ENCODE data around the gene MSANTD4.

Gene MSANTD4

DNA sequence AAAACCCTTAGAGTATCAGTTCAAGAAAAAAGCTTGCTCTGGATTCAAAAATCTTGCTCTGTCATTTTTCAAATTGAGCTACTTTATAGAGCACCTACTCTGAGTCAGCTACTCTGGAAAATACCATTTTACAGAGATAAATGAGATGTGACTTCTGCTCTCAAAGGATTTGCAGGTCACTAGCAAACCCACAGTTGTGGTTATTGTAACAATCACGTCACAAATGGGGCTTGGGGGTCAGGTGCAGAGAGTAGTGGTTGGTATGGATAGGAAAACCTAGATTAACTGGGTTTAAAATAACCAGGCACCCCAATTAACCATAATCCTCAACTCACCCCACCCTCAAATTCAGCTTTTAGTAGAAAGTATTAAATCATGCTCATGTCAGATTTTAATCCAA is 52.3 kb downstream of the MSANTD4 start:
- H3K4me2 ChIP-seq (ENCODE audit: low read depth, low read length): no peak overlapping the region
- no peak for DNase-seq
- H2AFZ ChIP-seq (ENCODE audit: low read length): no peak overlapping the region
- no peak overlapping the region for H3K9ac ChIP-seq (ENCODE audit: low read length)
- H3F3A ChIP-seq (ENCODE audit: insufficient read depth, low read length): no peaks in the 10 kb centered on the region
- no peaks in the 10 kb centered on the region for H3K36me3 ChIP-seq (replicated peaks; ENCODE audit: insufficient read depth, low read length)
- no peaks in the 10 kb centered on the region for H3K27me3 ChIP-seq (replicated peaks; ENCODE audit: insufficient read depth, low read length)
- H3K9me3 ChIP-seq (replicated peaks; ENCODE audit: insufficient read depth, low read length): no peaks in the 10 kb centered on the region
- TF ChIP-seq, protein P1, sequence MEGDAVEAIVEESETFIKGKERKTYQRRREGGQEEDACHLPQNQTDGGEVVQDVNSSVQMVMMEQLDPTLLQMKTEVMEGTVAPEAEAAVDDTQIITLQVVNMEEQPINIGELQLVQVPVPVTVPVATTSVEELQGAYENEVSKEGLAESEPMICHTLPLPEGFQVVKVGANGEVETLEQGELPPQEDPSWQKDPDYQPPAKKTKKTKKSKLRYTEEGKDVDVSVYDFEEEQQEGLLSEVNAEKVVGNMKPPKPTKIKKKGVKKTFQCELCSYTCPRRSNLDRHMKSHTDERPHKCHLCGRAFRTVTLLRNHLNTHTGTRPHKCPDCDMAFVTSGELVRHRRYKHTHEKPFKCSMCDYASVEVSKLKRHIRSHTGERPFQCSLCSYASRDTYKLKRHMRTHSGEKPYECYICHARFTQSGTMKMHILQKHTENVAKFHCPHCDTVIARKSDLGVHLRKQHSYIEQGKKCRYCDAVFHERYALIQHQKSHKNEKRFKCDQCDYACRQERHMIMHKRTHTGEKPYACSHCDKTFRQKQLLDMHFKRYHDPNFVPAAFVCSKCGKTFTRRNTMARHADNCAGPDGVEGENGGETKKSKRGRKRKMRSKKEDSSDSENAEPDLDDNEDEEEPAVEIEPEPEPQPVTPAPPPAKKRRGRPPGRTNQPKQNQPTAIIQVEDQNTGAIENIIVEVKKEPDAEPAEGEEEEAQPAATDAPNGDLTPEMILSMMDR (IDR thresholded peaks at IDR 0.05; ENCODE audit: low read length): no peak
- TF ChIP-seq EZH2phosphoT487 (IDR thresholded peaks at IDR 0.05; ENCODE audit: low read length): no peak
- no peak for TF ChIP-seq EZH2 (optimal IDR thresholded peaks at IDR 0.05; ENCODE audit: low read depth, low read length)
- no peaks in the 10 kb centered on the region for H3K9me2 ChIP-seq (replicated peaks; ENCODE audit: insufficient read depth, low read length)
- H3K4me3 ChIP-seq (ENCODE audit: low read length): no peak overlapping the region
- no peaks in the 10 kb centered on the region for H3K4me1 ChIP-seq (ENCODE audit: low read length)
- H3K79me2 ChIP-seq (ENCODE audit: low read length): no peaks in the 10 kb centered on the region
- H4K20me1 ChIP-seq (ENCODE audit: insufficient read depth, low read length): no peaks in the 10 kb centered on the region
- H3K27ac ChIP-seq (ENCODE audit: low read length): no peak overlapping the region

- Histone ChIP-seq H3K27ac (ENCODE audit: low read length) (no peak overlapping the region), H3K9me3 (replicated peaks; ENCODE audit: insufficient read depth, low read length) (no peaks in the 10 kb centered on the region), H3K4me2 (ENCODE audit: low read depth, low read length) (no peak overlapping the region), H3K9me2 (replicated peaks; ENCODE audit: insufficient read depth, low read length) (no peaks in the 10 kb centered on the region), H3K4me1 (ENCODE audit: low read length) (no peaks in the 10 kb centered on the region), H3K4me3 (ENCODE audit: low read length) (no peak overlapping the region), H3K9ac (ENCODE audit: low read length) (no peak overlapping the region), H3F3A (ENCODE audit: insufficient read depth, low read length) (no peaks in the 10 kb centered on the region), H3K27me3 (replicated peaks; ENCODE audit: insufficient read depth, low read length) (no peaks in the 10 kb centered on the region), H3K36me3 (replicated peaks; ENCODE audit: insufficient read depth, low read length) (no peaks in the 10 kb centered on the region), H4K20me1 (ENCODE audit: insufficient read depth, low read length) (no peaks in the 10 kb centered on the region), H3K79me2 (ENCODE audit: low read length) (no peaks in the 10 kb centered on the region), H2AFZ (ENCODE audit: low read length) (no peak overlapping the region)
- DNase-seq: no peak
- TF ChIP-seq, protein P1 (IDR thresholded peaks at IDR 0.05; ENCODE audit: low read length): no peak
- TF ChIP-seq EZH2 (optimal IDR thresholded peaks at IDR 0.05; ENCODE audit: low read depth, low read length) (no peak), EZH2phosphoT487 (IDR thresholded peaks at IDR 0.05; ENCODE audit: low read length) (no peak)
These were observed 53.9 kb downstream of the MSANTD4 start for GRCh38 chr11:105968021-105968697.

GRCh38 chr11:105960252-105961245 is 61.5 kb downstream of the MSANTD4 start:
- Histone ChIP-seq H3F3A (ENCODE audit: insufficient read depth, low read length) (no peaks in the 10 kb centered on the region), H3K4me1 (ENCODE audit: low read length) (no peaks in the 10 kb centered on the region), H3K9me2 (replicated peaks; ENCODE audit: insufficient read depth, low read length) (no peaks in the 10 kb centered on the region), H2AFZ (ENCODE audit: low read length) (no peak overlapping the region), H3K9ac (ENCODE audit: low read length) (no peak overlapping the region), H3K9me3 (replicated peaks; ENCODE audit: insufficient read depth, low read length) (no peaks in the 10 kb centered on the region), H3K27me3 (replicated peaks; ENCODE audit: insufficient read depth, low read length) (no peaks in the 10 kb centered on the region), H3K36me3 (replicated peaks; ENCODE audit: insufficient read depth, low read length) (no peaks in the 10 kb centered on the region), H3K79me2 (ENCODE audit: low read length) (no peaks in the 10 kb centered on the region), H4K20me1 (ENCODE audit: insufficient read depth, low read length) (no peaks in the 10 kb centered on the region), H3K4me3 (ENCODE audit: low read length) (no peak overlapping the region), H3K27ac (ENCODE audit: low read length) (no peak overlapping the region), H3K4me2 (ENCODE audit: low read depth, low read length) (no peak overlapping the region)
- no peak for DNase-seq
- TF ChIP-seq, protein P1 (IDR thresholded peaks at IDR 0.05; ENCODE audit: low read length): no peak
- no peak for TF ChIP-seq EZH2phosphoT487 (IDR thresholded peaks at IDR 0.05; ENCODE audit: low read length)
- TF ChIP-seq EZH2 (optimal IDR thresholded peaks at IDR 0.05; ENCODE audit: low read depth, low read length): no peak

Measured in MM.1S (cell line).